DMS 273 treated with DMSO at 0.1 percent for 48 hours (cell line): ENCODE measurements around the gene TMPO.
"Not testable (repeated sequence)": the region's sequence is repeated elsewhere in the genome, so short reads cannot be mapped to it uniquely, and the experiment has no call there.

Experiments
- DNase-seq: peaks from one replicate; lab custom pipeline; 2025; lab: John Stamatoyannopoulos, UW

The TMPO gene

DNA sequence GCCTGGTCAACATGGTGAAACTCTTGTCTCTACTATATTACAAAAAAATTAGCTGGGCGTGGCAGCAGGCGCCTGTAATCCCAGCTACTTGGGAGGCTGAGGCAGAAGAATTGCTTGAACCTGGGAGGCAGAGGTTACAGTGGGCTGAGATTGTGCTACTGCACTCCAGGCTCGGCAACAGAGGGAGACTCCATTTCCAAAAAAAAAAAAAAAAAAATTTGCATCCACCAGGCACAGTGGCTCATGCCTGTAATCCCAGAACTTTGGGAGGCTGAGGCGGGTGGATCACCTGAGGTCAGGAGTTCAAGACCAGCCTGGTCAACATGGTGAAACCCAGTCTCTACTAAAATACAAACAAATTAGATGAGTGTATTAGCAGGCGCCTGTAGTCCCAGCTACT lies 3.6 kb upstream of the TMPO start:
- DNase-seq, result not testable (repeated sequence)

GRCh38 chr12:98513379-98514322 lies 1.7 kb upstream of the TMPO start:
- no peak for DNase-seq

GRCh38 chr12:98514982-98515286 lies 456 bp upstream of the TMPO start:
- DNase-seq, result no peak

- DNase-seq, result peak; percentile 51
Observed at GRCh38 chr12:98516111-98516873, 902 bp downstream of the TMPO start.

DNA sequence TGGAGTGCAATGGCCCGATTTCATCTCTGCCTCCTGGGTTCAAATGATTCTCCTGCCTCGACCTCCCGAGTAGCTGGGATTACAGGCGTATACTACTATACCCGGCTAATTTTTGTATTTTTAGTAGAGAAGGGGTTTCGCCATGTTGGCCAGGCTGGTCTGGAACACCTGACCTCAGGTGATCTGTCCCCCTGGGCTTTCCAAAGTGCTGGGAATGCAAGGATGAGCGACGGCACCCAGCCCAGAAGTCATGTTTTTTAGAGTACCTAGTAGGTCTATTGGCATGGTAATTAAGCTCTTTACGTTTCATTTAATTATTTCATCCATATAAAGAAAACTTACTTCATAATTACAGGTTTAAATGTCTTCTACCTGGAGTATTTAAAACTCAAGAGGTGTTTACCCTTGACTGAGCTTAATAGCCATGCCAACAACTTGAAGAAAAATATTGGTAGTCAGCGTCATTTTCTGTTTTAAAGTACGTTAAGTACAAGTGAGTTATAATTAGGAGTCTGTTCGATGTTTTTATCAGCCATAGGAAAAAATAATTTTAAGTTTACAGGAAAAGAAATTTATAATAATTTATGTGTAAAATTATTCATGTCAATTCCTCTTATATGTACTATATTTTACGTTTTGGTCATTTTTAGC lies 4.0 kb downstream of the TMPO start:
- no peak for DNase-seq

GRCh38 chr12:98530068-98530467 lies 14.7 kb downstream of the TMPO start:
- no peak for DNase-seq

GRCh38 chr12:98532687-98533304 lies 17.4 kb downstream of the TMPO start:
- no peak for DNase-seq

DNA sequence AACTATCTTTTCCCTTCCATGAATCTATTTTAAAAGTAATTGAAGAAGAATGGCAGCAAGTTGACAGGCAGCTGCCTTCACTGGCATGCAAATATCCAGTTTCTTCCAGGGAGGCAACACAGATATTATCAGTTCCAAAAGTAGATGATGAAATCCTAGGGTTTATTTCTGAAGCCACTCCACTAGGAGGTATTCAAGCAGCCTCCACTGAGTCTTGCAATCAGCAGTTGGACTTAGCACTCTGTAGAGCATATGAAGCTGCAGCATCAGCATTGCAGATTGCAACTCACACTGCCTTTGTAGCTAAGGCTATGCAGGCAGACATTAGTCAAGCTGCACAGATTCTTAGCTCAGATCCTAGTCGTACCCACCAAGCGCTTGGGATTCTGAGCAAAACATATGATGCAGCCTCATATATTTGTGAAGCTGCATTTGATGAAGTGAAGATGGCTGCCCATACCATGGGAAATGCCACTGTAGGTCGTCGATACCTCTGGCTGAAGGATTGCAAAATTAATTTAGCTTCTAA lies 18.4 kb downstream of the TMPO start:
- DNase-seq, result no peak

DNA sequence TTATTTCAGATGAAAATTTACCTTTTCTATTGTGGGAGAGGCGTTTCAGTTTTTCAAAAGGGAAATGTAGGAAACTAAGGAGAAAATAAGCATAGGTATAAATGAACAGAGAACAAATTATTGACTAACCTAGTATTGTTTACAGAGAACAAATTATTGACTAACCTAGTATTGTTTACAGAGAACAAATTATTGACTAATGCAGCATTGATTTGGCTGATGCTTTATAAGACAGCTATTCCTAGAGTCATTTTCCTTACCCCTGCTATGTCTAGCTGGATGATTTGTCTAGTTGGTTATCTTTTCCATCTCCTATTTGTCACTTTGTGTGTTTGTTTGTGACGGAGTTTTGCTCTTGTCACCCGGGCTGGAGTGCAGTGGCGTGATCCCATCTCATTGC lies 22.6 kb downstream of the TMPO start:
- DNase-seq, result no peak

- DNase-seq, result no peak
Observed at GRCh38 chr12:98543701-98544100, 28.3 kb downstream of the TMPO start.

- no peak for DNase-seq
Observed at GRCh38 chr12:98544751-98545150, 29.4 kb downstream of the TMPO start.

DNA sequence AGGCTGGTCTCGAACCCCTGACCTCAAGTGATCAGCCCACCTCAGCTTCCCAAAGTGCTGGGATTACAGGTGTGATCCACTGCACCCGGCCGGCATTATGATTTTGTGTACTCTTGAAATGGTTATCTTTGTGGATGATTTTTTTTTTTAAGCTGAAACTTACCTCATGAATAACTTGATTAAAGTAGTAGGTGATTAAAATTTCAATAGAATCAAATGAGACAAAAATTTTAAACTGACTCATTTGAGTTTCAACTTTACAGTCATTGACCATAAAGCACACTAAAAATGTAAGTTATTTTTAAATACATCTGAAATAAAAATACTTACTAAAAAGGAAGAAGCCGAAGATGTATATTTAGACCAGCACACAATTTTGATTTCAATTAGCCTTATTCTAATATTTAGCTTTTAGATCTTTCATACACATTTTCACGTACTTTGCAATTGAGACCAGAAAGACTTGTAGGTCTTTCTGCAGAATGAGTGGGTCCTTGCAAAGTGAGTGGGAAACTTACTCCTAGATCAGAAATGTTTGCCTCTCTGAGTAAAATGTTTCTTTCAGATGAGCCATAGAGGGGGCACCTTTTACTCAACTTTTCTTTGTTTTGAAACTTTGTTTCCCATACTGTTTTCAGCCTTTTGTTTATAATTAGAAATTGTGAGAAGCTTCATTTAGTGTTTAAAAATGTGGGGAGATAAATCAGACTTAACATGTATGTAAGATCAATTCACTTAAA lies 34.2 kb downstream of the TMPO start:
- no peak for DNase-seq

DNA sequence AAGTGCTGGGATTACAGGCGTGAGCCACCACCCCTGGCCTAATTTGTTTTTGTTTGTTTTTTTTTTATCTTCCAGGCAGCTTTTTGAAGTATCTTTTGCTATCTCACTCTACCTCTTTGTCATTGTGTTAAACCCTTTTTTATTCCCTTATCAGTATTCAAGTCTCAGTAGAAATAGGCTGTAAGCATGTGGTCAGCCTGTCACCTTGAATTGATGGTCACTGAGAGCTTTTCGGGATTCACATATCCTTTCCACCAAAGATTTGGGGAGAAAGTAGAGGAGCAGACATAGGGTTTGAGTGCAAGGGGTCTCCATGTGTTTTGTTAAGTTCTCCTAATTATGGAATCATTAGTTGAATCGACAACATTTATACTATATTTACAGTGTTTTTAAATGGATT lies 36.4 kb downstream of the TMPO start:
- DNase-seq, result no peak

- not testable (repeated sequence) for DNase-seq
Observed at GRCh38 chr12:98558097-98558496, 42.7 kb downstream of the TMPO start.

- no peak for DNase-seq
Observed at GRCh38 chr12:98559666-98560065, 44.3 kb downstream of the TMPO start.

DNA sequence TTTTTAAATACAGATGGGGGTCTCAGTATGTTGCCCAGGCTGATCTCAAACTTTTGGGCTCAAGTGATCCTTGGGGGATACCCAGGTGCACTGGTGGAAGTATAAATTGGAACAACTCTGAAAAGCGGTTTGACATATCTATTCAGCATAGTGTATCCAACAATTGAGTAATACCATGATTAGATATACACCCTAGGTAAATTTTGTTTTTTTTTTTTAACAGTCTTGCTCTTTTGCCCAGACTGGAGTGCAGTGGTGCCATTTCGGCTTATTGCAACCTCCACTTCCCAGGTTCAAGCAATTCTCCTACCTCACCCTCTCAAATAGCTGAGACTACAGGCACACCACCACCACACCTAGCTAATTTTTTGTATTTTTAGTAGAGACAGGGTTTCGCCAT lies 46.5 kb downstream of the TMPO start:
- no peak for DNase-seq

- no peak for DNase-seq
Observed at GRCh38 chr12:98572010-98572409, 56.6 kb downstream of the TMPO start.

DNA sequence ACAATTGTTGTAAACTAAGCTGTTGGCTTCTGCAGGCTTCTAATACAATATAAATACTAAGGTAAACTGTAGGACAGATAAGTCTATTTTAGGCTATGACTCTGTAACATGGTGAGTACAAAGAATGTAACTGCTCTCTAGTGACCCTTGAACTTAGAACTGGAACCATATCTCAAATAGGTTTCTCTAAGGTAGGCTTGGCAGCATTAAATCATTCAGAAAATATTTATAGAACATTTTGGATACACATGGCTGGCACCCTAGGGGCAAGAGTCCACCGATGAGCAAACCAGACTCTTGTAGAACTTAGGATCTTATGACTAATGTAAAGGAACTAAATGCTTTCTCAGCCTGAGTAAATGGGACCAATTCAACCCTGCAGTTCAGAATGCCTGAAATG lies 58.7 kb downstream of the TMPO start:
- no peak for DNase-seq

DNA sequence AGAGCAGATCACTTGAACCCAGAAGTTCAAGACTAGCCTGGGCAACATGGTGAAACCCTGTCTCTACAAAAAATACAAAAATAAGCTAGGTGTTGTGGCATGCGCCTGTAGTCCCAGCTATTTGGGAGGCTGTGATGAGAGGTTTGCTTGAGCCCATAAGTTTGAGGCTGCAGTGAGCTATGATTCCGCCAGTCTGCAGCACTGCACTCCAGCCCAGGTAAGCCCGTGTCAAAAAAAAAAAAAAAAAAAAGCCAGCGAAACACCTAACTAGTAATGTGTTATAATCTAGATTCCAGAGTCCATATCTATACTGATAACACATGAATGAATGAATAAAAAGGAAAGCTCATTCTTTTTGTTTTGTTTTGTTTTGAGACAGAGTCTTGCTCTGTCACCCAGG lies 59.6 kb downstream of the TMPO start:
- no peak for DNase-seq

DNA sequence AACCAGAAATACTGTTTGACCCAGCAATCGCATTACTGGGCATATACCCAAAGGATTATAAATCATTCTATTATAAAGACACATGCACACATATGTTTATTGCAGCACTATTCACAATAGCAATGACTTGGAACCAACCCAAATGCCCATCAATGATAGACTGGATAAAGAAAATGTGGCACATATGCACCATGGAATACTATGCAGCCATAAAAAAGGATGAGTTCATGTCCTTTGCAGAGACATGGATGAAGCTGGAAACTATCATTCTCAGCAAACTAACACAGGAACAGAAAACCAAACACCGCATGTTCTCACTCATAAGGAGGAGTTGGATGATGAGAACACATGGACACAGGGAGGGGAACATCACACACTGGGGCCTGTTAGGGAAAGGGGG lies 61.4 kb downstream of the TMPO start:
- DNase-seq, result not testable (repeated sequence)

GRCh38 chr12:98578392-98578791 lies 63.0 kb downstream of the TMPO start:
- DNase-seq, result no peak
